Transverse colon (tissue), 4 donors: ENCODE measurements around the gene NPAS3.

ENCODE experiments used
- EP300 ChIP-seq: sonication (generic); formaldehyde crosslinking; IDR thresholded peaks from one replicate; pipeline ENCODE4 v1.6.1; 2017; ENCODE audit warnings: antibody characterized with exemption, low read depth
- POLR2A ChIP-seq: fragments of 450-650 bp; IDR thresholded peaks from one replicate; pipeline ENCODE4 v1.6.1; 2016; ENCODE audit warnings: antibody characterized with exemption, mild to moderate bottlenecking, moderate library complexity
- POLR2AphosphoS5 ChIP-seq, 3 donors: sonication (generic); formaldehyde crosslinking; IDR thresholded peaks; one replicate each; pipeline ENCODE4 v1.6.1; 2016; ENCODE audit warnings: antibody characterized with exemption in 3 of 3
- TF ChIP-seq, protein P1 (sequence below), 5 experiments: fragments of 200-600 bp in 3 of 5; fragments of 450-650 bp in 2 of 5; sonication (generic) in 3 of 5; IDR thresholded peaks; 1 replicate in 2 of 5; 2 replicates in 3 of 5; pipeline ENCODE4 v1.5.1; 2016 to 2017; ENCODE audit warnings: antibody characterized with exemption in 5 of 5, inconsistent platforms in 3 of 5, mild to moderate bottlenecking in 2 of 5, moderate library complexity in 1 of 5

GRCh38 chr14:33631441-33631840, 692.8 kb downstream of the NPAS3 start:
- TF ChIP-seq, protein P1, sequence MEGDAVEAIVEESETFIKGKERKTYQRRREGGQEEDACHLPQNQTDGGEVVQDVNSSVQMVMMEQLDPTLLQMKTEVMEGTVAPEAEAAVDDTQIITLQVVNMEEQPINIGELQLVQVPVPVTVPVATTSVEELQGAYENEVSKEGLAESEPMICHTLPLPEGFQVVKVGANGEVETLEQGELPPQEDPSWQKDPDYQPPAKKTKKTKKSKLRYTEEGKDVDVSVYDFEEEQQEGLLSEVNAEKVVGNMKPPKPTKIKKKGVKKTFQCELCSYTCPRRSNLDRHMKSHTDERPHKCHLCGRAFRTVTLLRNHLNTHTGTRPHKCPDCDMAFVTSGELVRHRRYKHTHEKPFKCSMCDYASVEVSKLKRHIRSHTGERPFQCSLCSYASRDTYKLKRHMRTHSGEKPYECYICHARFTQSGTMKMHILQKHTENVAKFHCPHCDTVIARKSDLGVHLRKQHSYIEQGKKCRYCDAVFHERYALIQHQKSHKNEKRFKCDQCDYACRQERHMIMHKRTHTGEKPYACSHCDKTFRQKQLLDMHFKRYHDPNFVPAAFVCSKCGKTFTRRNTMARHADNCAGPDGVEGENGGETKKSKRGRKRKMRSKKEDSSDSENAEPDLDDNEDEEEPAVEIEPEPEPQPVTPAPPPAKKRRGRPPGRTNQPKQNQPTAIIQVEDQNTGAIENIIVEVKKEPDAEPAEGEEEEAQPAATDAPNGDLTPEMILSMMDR (IDR thresholded peaks at IDR 0.05): no peak
- TF ChIP-seq POLR2A: no peak
- TF ChIP-seq POLR2AphosphoS5 (IDR thresholded peaks at IDR 0.05): no peak
- no peak for TF ChIP-seq EP300
